HG02885 (cell line): ENCODE results near the gene PAK5.

Experiments used
- ATAC-seq: cut with Tn5 transposase; IDR thresholded peaks from one replicate; pipeline ENCODE4 v1.9.1; 2021; ENCODE audit warnings: mild to moderate bottlenecking; ENCODE audit not compliant: unreplicated experiment, poor library complexity

Gene PAK5

GRCh38 chr20:9794831-9795230 lies 44.0 kb downstream of the PAK5 start:
- no peak for ATAC-seq

DNA sequence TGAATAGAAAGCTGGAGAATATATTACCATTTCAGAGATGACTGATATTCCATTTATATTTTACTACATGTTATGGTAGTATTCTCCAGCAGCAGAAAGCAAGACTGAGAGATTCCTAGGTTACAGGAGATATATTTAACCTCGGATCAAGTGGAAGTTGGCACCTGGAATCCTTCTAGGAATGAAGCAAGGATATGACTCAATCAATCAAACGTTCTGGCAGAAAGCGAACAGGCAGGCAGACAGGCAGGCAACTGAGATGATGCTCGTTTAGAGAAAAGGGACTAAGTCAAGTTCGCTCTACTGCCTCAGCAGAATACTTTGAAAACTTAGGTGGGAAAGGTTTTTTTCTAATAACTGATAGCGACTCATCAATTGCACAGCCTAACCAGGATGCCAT lies 46.2 kb downstream of the PAK5 start:
- ATAC-seq, result no peak

- no peak for ATAC-seq
These were observed 49.7 kb downstream of the PAK5 start for GRCh38 chr20:9789131-9789530.

DNA sequence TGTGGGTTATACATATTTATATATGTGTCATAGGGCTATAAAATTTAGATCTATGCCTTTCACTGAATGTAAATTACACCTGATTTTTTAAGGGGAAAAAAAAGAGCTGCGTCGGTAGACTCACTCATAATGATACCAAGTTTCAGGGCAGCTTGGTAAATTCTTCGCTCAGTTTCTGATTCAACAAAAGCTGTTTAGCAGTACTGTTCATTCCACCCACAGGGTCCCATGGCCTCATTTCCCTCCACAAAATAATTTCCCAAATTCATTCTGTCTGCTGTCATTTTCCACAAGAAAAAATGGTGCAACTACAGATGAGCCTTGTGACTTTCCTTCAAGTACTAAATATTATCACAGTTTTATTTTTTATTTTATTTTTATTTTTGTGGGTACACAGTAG lies 63.7 kb downstream of the PAK5 start:
- no peak for ATAC-seq

DNA sequence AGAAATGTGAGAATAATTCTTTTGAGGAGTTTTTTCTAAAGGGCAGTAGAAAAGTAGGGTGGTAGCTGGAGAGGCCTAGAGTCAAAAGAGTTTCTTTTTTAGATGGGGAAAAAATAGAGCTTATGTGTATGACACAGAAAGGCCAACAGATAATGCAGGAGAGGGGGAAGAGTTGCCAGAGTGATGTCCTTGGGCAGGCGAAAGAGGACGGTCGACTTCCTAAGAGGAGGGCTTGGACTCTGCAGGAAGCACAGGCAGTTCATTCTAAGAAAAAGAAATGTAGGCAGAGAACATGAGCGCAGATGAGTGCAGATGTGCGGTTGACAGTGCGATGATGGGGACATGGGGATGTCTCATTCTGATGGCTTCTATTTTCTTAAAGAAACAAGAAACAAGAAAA lies 68.9 kb downstream of the PAK5 start:
- ATAC-seq, result no peak

DNA sequence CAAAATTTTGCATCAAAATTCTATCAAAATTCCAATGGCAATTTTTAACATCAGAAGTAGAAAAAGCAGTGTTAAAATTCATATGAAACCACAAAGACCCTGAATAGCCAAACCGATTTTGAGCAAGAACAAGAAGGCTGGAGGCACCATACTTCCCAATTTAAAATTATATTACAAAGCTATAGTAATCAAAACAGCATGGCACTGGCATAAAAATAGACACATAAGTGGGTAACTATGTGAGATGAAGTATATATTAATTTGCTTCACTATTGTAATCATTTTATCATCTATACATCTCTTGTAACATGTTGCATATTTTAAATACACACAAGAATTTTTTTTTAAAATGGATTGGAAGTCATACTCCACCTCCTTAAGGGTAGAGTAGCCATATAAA lies 77.4 kb downstream of the PAK5 start:
- ATAC-seq, result no peak

- ATAC-seq, result no peak
These were observed 79.5 kb downstream of the PAK5 start for GRCh38 chr20:9759392-9759791.

DNA sequence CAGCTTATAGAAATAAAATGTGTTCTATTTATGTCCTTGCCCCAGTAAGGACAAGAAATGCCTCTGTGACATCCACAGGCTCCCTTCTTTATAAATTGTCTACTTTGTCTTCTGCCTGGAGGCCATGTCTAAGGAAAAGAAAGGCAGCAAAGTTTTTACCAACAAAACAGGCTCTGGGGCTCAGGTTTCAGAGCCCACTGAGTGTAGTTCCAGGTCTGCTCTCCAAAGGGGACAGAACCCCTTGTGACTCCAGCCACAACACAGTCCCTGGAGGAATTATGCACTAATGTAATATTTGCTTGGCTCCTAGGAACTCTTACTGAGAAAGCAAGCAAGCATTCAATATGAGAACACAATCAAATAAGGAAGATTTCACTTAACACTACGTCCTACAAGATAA lies 80.1 kb downstream of the PAK5 start:
- ATAC-seq, result no peak

GRCh38 chr20:9756660-9757059 lies 82.2 kb downstream of the PAK5 start:
- no peak for ATAC-seq

DNA sequence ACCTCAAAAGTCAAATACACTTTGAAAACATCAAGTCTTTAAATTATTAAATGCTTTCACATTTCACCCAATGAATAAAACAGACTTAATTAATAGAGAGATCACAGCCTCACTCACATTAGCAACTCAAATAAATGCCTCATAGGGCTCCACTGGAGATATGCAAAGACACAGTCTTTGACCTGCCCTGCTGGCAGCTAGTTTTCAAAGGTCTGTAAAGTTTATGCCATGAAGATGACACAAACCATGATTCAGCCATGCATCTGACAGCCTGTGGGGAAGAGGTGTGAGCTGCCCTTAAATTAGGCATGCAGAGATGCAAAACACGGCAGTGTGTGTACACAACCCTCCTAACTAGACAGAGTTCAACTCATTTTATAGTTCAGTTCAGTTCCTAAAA lies 83.6 kb downstream of the PAK5 start:
- ATAC-seq, result no peak

GRCh38 chr20:9744551-9744950 lies 94.3 kb downstream of the PAK5 start:
- ATAC-seq, result no peak

DNA sequence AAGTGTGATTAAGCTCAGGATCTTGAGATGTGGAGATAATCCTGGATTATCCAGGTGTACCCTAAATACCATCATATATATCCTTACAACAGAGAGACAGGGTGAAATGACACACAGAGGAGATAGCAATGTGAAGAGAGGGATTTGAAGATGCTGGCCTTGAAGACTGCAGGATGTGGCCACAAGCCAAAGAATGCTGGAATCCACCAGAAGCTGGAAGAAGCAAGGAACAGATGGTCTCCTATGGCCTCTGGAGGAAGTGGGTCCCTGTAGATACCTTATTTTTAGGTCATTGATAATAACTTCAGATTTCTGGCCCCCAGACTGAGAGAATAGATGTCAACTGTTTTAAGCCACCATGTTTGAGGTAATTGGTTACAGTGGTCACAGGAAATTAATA lies 95.0 kb downstream of the PAK5 start:
- no peak for ATAC-seq

GRCh38 chr20:9742821-9743220 lies 96.1 kb downstream of the PAK5 start:
- ATAC-seq, result no peak

- ATAC-seq, result no peak
These were observed 96.9 kb downstream of the PAK5 start for GRCh38 chr20:9741996-9742395.

DNA sequence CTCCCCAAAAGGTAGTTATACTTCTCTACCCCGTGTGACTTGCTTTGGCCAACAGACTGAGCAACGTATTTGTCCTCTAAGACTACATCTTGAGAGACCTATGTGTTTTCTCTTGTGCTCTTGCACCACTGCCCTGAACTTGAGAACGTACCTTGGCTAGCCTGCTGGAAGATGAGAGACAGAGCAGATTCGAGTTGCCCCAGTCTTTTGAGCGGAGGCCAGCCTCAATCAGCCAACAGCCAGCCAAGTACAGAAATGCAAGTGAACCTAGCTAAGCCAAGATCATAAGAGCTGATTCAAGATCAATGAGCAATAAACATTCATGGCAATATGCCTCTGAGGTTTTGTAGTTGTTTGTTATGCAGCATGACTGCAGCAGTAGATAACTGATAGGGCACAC lies 98.4 kb downstream of the PAK5 start:
- ATAC-seq, result no peak

- ATAC-seq, result no peak
These were observed 98.9 kb downstream of the PAK5 start for GRCh38 chr20:9739991-9740390.

DNA sequence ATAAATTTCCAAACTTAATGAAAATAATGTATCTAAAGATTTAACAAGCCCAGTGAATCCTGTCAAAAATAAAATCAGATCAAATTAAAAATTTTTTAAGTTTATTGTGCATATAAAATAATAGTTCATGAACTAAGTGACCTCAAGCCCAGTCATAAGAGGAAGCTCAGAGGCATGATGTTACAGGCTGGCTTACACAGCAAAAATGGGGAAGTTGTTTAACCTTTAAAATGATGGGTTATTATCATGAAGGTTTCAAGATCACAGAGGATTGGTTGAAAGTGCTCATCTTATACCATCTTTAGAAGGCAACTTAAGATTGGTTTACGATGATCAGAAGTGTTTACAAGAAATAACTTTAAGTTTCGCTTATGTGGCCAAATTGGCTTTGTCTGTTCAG lies 102.5 kb downstream of the PAK5 start:
- no peak for ATAC-seq

DNA sequence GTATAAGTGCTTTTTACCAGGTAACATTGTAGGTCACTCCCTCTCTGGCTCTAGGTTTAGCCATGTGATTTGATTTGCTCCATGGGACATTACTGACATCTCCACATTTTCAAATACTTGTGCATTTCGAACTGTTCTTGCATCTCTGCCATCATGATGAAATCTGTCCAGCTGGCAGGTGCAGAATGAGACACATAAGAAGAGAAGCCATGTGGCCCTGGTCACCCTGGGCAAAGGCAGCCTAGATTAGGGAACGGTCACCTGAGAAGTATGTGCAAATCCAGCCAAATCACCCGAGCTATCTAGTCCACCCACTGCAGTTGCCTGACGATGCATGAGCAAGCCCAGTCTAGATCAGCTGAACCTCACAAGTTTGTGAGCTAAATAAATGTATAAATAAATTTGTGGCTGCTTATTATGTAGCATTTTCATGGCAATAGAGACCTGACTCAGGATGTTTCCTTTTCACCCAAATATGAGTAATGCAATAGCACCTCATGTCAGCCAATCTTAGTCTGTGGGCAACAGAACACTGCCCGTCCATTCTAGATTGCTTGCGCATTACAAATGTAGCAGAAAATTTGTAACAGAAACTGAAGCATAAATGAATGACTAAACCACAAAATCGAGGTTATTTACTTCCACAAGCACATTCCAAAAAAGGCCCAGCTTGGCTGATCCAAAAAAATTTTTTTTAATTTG lies 115.2 kb downstream of the PAK5 start:
- ATAC-seq, result no peak

- no peak for ATAC-seq
These were observed 127.0 kb downstream of the PAK5 start for GRCh38 chr20:9711872-9712271.

GRCh38 chr20:9710685-9711084 lies 128.2 kb downstream of the PAK5 start:
- no peak for ATAC-seq

DNA sequence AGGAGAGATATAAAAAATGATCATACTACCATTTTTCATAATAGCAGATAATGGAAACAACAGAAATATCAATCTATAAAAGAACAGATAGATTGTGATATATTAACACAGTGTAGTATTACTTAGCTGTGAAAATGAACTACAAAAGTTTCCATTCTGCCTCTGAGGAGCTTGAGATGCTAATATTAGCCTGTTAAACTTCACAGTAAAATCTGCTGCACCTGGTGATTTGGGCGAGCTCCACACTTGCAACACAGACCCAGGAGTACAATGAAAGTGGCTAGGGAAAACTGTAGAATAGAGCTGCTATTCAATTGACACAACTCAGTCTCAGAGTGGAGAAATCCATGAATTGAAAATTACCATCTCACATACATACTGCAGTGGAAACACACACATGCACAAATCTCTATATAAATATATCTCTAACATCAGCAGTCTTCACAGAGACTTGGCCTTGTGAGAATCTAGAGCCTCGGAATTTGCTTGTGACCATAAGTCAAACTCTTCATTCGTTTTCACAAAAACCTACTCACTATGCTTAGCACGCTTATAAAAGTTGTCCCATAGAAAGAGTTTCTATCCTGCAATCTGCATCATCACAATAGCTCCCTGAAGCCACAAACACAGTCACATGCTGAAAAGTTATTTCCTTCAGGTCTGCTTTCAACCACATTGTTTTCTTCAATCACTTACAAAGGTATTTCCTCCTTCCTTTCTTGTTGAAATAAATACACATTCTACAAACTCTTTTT lies 133.0 kb downstream of the PAK5 start:
- peak; percentile 54 for ATAC-seq

DNA sequence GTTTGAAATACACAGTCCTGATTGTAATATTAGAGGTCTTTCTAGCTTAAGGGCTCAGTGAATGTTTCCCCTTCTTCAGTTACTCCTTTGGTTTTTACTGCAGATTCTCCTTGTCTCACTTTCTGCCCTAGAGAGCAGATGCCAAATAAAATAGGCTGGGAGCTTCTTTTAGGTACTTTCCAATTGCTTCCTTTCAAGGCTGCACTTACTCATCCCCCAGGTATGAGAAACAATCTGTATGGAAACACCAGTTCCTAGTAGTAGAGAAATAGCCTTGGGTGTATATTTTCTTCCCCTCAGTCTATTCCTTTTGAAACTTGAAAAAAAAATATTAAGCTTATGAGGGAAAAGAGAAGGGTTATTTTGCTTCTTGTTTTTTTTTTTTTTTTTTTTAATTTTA lies 139.7 kb downstream of the PAK5 start:
- ATAC-seq, result no peak
